GM10266 (cell line): ENCODE measurements around the gene DYNLT2.

Experiments
- DNase-seq: peaks from one replicate; pipeline ENCODE4 v3.0.0; 2012; ENCODE audit errors: extremely low spot score
- CTCF ChIP-seq: IDR thresholded peaks from 2 replicates; pipeline ENCODE4 v1.5.1; 2012; ENCODE audit warnings: mild to moderate bottlenecking, low read depth; ENCODE audit not compliant: control insufficient read depth, insufficient read depth; ENCODE audit errors: missing control alignments

DYNLT2 gene

GRCh38 chr6:169788809-169789145 lies 37.4 kb upstream of the DYNLT2 start:
- TF ChIP-seq CTCF: no peak
- no peak for DNase-seq

GRCh38 chr6:169787797-169788196 lies 36.4 kb upstream of the DYNLT2 start:
- DNase-seq: no peak
- no peak for TF ChIP-seq CTCF

- DNase-seq: no peak
- TF ChIP-seq CTCF: no peak
These were observed 35.0 kb upstream of the DYNLT2 start for GRCh38 chr6:169786349-169786748.

- no peak for DNase-seq
- TF ChIP-seq CTCF: no peak
These were observed 34.2 kb upstream of the DYNLT2 start for GRCh38 chr6:169785566-169785965.

GRCh38 chr6:169784821-169785340 lies 33.5 kb upstream of the DYNLT2 start:
- no peak for TF ChIP-seq CTCF
- no peak for DNase-seq

- no peak for DNase-seq
- no peak for TF ChIP-seq CTCF
These were observed 32.8 kb upstream of the DYNLT2 start for GRCh38 chr6:169783971-169784820.

GRCh38 chr6:169783401-169783800 lies 32.0 kb upstream of the DYNLT2 start:
- no peak for TF ChIP-seq CTCF
- DNase-seq: no peak
